ENCODE measurements around the gene UPP2.

DNA sequence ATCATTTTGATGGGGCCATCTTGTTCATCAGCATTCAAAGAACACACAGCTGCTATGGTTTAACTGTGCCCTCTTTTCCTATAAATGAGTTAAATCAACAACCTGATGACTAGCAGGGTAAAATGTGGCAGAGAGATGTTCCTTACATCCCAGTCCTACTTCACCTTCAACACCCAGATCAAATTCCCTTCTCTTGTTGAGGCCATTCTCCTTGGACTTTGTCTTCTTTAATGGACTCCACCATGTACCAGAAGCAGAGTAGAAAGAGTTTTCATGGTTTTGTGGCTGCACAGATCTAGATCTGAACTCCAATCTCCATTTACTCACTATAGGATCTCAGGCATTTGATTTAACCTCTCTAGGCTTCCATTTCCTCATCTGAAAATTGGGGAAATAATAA is 6.4 kb upstream of the UPP2 start:
- TF ChIP-seq POLR2AphosphoS5 (IDR thresholded peaks at IDR 0.05; ENCODE audit: low read depth, low read length) = no peak
- TF ChIP-seq TAF1 (IDR thresholded peaks at IDR 0.05; ENCODE audit: borderline replicate concordance, insufficient read depth, low read length) = no peak
- no peak for TF ChIP-seq SIN3A (IDR thresholded peaks at IDR 0.05; ENCODE audit: borderline replicate concordance, insufficient read depth, low read length)
- TF ChIP-seq, protein P1, sequence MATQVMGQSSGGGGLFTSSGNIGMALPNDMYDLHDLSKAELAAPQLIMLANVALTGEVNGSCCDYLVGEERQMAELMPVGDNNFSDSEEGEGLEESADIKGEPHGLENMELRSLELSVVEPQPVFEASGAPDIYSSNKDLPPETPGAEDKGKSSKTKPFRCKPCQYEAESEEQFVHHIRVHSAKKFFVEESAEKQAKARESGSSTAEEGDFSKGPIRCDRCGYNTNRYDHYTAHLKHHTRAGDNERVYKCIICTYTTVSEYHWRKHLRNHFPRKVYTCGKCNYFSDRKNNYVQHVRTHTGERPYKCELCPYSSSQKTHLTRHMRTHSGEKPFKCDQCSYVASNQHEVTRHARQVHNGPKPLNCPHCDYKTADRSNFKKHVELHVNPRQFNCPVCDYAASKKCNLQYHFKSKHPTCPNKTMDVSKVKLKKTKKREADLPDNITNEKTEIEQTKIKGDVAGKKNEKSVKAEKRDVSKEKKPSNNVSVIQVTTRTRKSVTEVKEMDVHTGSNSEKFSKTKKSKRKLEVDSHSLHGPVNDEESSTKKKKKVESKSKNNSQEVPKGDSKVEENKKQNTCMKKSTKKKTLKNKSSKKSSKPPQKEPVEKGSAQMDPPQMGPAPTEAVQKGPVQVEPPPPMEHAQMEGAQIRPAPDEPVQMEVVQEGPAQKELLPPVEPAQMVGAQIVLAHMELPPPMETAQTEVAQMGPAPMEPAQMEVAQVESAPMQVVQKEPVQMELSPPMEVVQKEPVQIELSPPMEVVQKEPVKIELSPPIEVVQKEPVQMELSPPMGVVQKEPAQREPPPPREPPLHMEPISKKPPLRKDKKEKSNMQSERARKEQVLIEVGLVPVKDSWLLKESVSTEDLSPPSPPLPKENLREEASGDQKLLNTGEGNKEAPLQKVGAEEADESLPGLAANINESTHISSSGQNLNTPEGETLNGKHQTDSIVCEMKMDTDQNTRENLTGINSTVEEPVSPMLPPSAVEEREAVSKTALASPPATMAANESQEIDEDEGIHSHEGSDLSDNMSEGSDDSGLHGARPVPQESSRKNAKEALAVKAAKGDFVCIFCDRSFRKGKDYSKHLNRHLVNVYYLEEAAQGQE (IDR thresholded peaks at IDR 0.05; ENCODE audit: insufficient read depth in 1 of 2, low read depth in 2 of 2, low read length in 2 of 2) = no peak

All from PFSK-1 (cell line).